ENCODE measurements around the gene RNF125. TPM values are rescaled to one million over a fixed set of nuclear protein-coding genes. Genes with fewer than 3 reads are reported as not detected.
A peak's percentile ranks its signal among the peaks of the same experiment; 100 is the strongest.

The RNF125 gene
- total and polyA plus RNA-seq, 9 donors = 7.0 to 13.3 (median 10.1) TPM

DNA sequence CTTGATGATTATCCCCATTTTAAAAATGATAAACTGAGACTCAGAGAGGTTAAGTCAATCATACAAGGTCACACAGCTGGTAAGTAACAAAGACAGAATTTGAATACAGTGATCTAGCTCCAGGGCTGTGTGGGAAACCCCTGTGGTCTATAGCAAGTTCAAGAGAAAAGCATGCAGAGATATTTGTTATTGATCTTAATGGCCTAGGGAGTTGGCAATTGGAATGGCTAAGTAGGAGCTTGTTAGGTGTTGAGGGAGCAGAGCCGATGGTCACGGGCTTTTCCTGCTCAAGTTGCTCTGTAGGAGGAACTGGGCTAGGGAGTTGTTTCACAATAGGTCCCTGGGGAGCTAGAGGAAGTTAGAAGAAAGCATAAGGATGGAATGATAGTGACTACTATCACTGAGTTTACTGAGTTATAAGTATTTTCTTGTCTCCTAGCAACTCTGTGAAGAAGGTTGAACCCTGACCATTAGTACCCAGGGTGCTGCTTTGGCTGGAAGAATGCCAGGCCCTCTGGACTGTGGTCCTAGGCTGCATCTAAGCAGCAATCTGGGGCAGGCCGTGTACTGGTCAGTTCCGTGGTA, 30.0 kb downstream of the RNF125 start:
- H3K4me3 ChIP-seq (ENCODE audit: low read length) = no peak overlapping the region
- H3K9me3 ChIP-seq (replicated peaks; ENCODE audit: control insufficient read depth, low read depth, low read length) = no peaks in the 10 kb centered on the region
- H3K27me3 ChIP-seq (ENCODE audit: control insufficient read depth, insufficient read depth, low read length) = no peaks in the 10 kb centered on the region
- 69% methylated on average over 4 of the region's 4 CpGs for WGBS (ENCODE audit: insufficient coverage)
- H3K27ac ChIP-seq (ENCODE audit: low read length) = peak overlapping the region; percentile 25
- peaks cover 2% of the 10 kb centered on the region for H3K4me1 ChIP-seq (ENCODE audit: control insufficient read depth, insufficient read depth, low read length)
- DNase-seq = peak; percentile 83
- H3K36me3 ChIP-seq (ENCODE audit: control insufficient read depth, insufficient read depth, low read length) = peaks cover 2% of the 10 kb centered on the region

- 65% methylated on average over 3 of the region's 3 CpGs for WGBS (ENCODE audit: insufficient coverage)
- peaks cover 2% of the 10 kb centered on the region for H3K4me1 ChIP-seq (ENCODE audit: control insufficient read depth, insufficient read depth, low read length)
- H3K27me3 ChIP-seq (ENCODE audit: control insufficient read depth, insufficient read depth, low read length) = no peaks in the 10 kb centered on the region
- peak; percentile 39 for DNase-seq
- no peaks in the 10 kb centered on the region for H3K9me3 ChIP-seq (replicated peaks; ENCODE audit: control insufficient read depth, low read depth, low read length)
- no peak overlapping the region for H3K4me3 ChIP-seq (ENCODE audit: low read length)
- H3K27ac ChIP-seq (ENCODE audit: low read length) = no peak overlapping the region
- H3K36me3 ChIP-seq (ENCODE audit: control insufficient read depth, insufficient read depth, low read length) = no peaks in the 10 kb centered on the region
Observed at GRCh38 chr18:32049393-32050171, 31.0 kb downstream of the RNF125 start.

- WGBS (ENCODE audit: insufficient coverage) = no CpG with 5 or more reads among the region's 3 CpGs
- no peak overlapping the region for H3K4me3 ChIP-seq (ENCODE audit: low read length)
- no peaks in the 10 kb centered on the region for H3K36me3 ChIP-seq (ENCODE audit: control insufficient read depth, insufficient read depth, low read length)
- H3K4me1 ChIP-seq (ENCODE audit: control insufficient read depth, insufficient read depth, low read length) = no peaks in the 10 kb centered on the region
- no peak for DNase-seq
- no peaks in the 10 kb centered on the region for H3K9me3 ChIP-seq (replicated peaks; ENCODE audit: control insufficient read depth, low read depth, low read length)
- H3K27me3 ChIP-seq (ENCODE audit: control insufficient read depth, insufficient read depth, low read length) = no peaks in the 10 kb centered on the region
- no peak overlapping the region for H3K27ac ChIP-seq (ENCODE audit: low read length)
Observed at GRCh38 chr18:32056613-32057358, 38.2 kb downstream of the RNF125 start.

- no peaks in the 10 kb centered on the region for H3K27me3 ChIP-seq (ENCODE audit: control insufficient read depth, insufficient read depth, low read length)
- H3K27ac ChIP-seq (ENCODE audit: low read length) = no peak overlapping the region
- no peaks in the 10 kb centered on the region for H3K4me1 ChIP-seq (ENCODE audit: control insufficient read depth, insufficient read depth, low read length)
- H3K36me3 ChIP-seq (ENCODE audit: control insufficient read depth, insufficient read depth, low read length) = no peaks in the 10 kb centered on the region
- 51% methylated on average over 3 of the region's 7 CpGs for WGBS (ENCODE audit: insufficient coverage)
- no peak for DNase-seq
- no peaks in the 10 kb centered on the region for H3K9me3 ChIP-seq (replicated peaks; ENCODE audit: control insufficient read depth, low read depth, low read length)
- no peak overlapping the region for H3K4me3 ChIP-seq (ENCODE audit: low read length)
Observed at GRCh38 chr18:32057624-32058165, 39.1 kb downstream of the RNF125 start.

- no peak overlapping the region for H3K27ac ChIP-seq (ENCODE audit: low read length)
- H3K4me3 ChIP-seq (ENCODE audit: low read length) = no peak overlapping the region
- no peak for DNase-seq
- no peaks in the 10 kb centered on the region for H3K4me1 ChIP-seq (ENCODE audit: control insufficient read depth, insufficient read depth, low read length)
- no peaks in the 10 kb centered on the region for H3K36me3 ChIP-seq (ENCODE audit: control insufficient read depth, insufficient read depth, low read length)
- no peaks in the 10 kb centered on the region for H3K27me3 ChIP-seq (ENCODE audit: control insufficient read depth, insufficient read depth, low read length)
- no peaks in the 10 kb centered on the region for H3K9me3 ChIP-seq (replicated peaks; ENCODE audit: control insufficient read depth, low read depth, low read length)
- whole genome bisulfite sequencing (ENCODE audit: insufficient coverage) = 100% methylated on average over 1 of the region's 2 CpGs
Observed at GRCh38 chr18:32060026-32060425, 41.4 kb downstream of the RNF125 start.

DNA sequence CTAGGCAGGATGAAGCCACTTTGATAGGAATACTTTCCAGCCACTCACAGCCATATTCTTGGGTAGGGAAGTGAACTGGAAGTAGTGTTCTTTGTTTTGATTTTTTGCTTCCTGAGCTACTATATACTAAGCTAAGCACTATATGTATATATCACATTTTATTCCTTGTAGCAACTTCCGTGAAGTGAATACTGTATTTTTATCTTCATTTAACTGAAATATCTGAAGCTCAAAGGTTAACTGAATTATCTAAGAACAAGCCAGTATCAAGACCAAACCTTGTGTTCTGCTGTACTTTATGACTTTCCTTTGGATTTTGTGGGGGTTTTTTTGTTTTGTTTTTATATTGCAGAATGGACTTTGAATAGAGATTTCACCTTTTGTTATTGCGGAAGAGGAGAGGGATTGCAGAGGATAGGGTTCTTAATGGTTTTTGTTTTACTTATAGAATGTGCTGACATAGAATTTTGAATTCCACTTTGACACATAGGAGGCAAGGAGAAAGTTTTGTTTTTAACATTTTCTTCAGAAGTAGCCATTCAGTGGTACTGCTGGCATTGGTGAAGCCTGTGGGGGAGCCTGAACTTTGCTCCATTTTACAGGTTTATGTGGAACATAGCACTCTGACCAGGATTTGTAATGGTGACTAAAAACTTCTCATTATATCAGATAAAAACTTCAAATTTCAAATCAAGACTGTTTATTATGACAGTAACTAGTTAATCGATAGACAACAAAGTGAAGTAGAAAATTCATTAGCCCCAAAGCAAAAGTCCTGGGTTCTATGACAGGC, 48.9 kb downstream of the RNF125 start:
- H3K4me1 ChIP-seq (ENCODE audit: control insufficient read depth, insufficient read depth, low read length) = no peaks in the 10 kb centered on the region
- H3K4me3 ChIP-seq (ENCODE audit: low read length) = no peak overlapping the region
- no peaks in the 10 kb centered on the region for H3K27me3 ChIP-seq (ENCODE audit: control insufficient read depth, insufficient read depth, low read length)
- DNase-seq = no peak
- no peaks in the 10 kb centered on the region for H3K36me3 ChIP-seq (ENCODE audit: control insufficient read depth, insufficient read depth, low read length)
- 80% methylated on average over 1 of the region's 3 CpGs for WGBS (ENCODE audit: insufficient coverage)
- H3K27ac ChIP-seq (ENCODE audit: low read length) = no peak overlapping the region
- no peaks in the 10 kb centered on the region for H3K9me3 ChIP-seq (replicated peaks; ENCODE audit: control insufficient read depth, low read depth, low read length)

DNA sequence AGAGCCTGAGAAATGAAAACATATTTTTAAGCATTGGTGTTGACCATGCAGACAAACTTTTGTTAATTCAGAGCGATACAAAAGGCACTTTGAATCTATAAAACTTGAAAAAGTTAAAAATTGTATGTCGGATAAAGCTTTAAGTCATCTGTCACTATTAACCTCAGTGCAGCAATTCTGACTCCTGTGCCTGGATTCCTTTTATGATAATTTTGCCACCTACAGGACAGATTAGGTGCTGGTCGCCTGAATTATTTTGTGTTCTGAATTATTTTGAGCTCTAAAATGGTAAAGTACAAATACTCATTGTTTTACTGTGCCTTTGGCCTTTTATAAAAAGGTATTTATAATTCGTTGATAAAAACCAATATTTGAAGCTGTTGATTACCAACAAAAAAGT, 53.7 kb downstream of the RNF125 start:
- H3K4me3 ChIP-seq (ENCODE audit: low read length) = no peak overlapping the region
- no peak for DNase-seq

DNA sequence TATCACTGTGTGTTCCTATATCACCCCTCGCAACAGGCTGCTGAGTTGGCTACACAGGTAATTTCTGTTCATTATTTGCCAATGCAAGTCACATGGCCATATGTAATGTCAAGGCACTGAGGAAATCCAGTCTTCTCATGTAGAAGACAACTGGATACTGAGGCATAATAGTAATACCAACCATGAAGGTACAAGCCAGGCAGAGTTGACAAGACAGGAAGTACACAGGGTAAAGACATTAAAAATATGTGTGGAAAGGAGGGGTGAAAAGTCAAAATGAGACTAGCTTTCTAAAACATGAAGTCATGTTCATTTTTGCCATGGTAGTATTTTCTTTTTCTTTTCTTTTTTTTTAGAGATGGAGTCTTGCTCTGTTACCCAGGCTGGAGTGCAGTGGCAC, 55.6 kb downstream of the RNF125 start:
- Histone ChIP-seq H3K9me3 (replicated peaks; ENCODE audit: control insufficient read depth, low read depth, low read length) (no peaks in the 10 kb centered on the region), H3K4me1 (ENCODE audit: control insufficient read depth, insufficient read depth, low read length) (no peaks in the 10 kb centered on the region), H3K36me3 (ENCODE audit: control insufficient read depth, insufficient read depth, low read length) (no peaks in the 10 kb centered on the region), H3K27me3 (ENCODE audit: control insufficient read depth, insufficient read depth, low read length) (no peaks in the 10 kb centered on the region), H3K4me3 (ENCODE audit: low read length) (no peak overlapping the region), H3K27ac (ENCODE audit: low read length) (no peak overlapping the region)
- no peak for DNase-seq
- whole genome bisulfite sequencing (ENCODE audit: insufficient coverage) = no CpG with 5 or more reads among the region's 1 CpG

More for the DNA sequence above, 53.7 kb downstream of the RNF125 start:
- no peaks in the 10 kb centered on the region for H3K27me3 ChIP-seq (ENCODE audit: control insufficient read depth, insufficient read depth, low read length)
- no peaks in the 10 kb centered on the region for H3K4me1 ChIP-seq (ENCODE audit: control insufficient read depth, insufficient read depth, low read length)
- H3K9me3 ChIP-seq (replicated peaks; ENCODE audit: control insufficient read depth, low read depth, low read length) = no peaks in the 10 kb centered on the region
- no peak overlapping the region for H3K27ac ChIP-seq (ENCODE audit: low read length)
- H3K36me3 ChIP-seq (ENCODE audit: control insufficient read depth, insufficient read depth, low read length) = no peaks in the 10 kb centered on the region
- 20% methylated on average over 1 of the region's 4 CpGs for WGBS (ENCODE audit: insufficient coverage)

DNA sequence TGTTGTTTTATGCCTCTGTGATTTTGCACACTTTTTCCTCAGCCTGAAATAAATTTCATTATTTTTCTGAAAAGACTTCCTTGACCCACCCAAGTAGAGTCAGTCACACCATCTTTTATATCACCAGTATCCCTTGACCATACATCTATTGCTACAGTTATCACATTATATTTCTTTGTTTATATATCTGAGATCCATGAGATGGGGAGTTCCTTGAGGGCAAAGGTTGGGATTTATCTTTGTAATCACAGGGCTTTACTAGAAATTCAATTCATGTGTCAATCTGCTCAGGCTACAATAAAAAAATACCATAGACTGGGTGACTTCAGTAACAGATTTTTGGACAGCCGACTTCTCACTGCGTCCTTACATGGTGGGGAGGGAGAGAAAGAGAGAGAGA, 60.2 kb downstream of the RNF125 start:
- no peak for DNase-seq
- no peaks in the 10 kb centered on the region for H3K4me1 ChIP-seq (ENCODE audit: control insufficient read depth, insufficient read depth, low read length)
- no CpG with 5 or more reads among the region's 2 CpGs for WGBS (ENCODE audit: insufficient coverage)
- no peak overlapping the region for H3K4me3 ChIP-seq (ENCODE audit: low read length)
- no peaks in the 10 kb centered on the region for H3K9me3 ChIP-seq (replicated peaks; ENCODE audit: control insufficient read depth, low read depth, low read length)
- no peaks in the 10 kb centered on the region for H3K27me3 ChIP-seq (ENCODE audit: control insufficient read depth, insufficient read depth, low read length)
- H3K36me3 ChIP-seq (ENCODE audit: control insufficient read depth, insufficient read depth, low read length) = no peaks in the 10 kb centered on the region
- no peak overlapping the region for H3K27ac ChIP-seq (ENCODE audit: low read length)

All from muscle of leg (tissue), 11 donors.